ENCODE results near the gene NRDE2. TPM values are rescaled to one million over a fixed set of nuclear protein-coding genes. Genes with fewer than 3 reads are reported as not detected.

The NRDE2 gene
- total RNA-seq, 1 experiment from 2014 or later: 12.1 TPM

- peaks cover 4% of the 10 kb centered on the region for H3K9me3 Mint-ChIP-seq
- H3K4me1 Mint-ChIP-seq: peaks cover 39% of the 10 kb centered on the region
- TF ChIP-seq USF2 (CRISPR knock-in tag; IDR thresholded peaks at IDR 0.05): no peak
- TF ChIP-seq IRF2 (CRISPR knock-in tag; IDR thresholded peaks at IDR 0.05; ENCODE audit: borderline replicate concordance, low read depth): no peak
- TF ChIP-seq JUN (CRISPR knock-in tag; IDR thresholded peaks at IDR 0.05): no peak
- no peak for TF ChIP-seq ERG (CRISPR knock-in tag; IDR thresholded peaks at IDR 0.05)
- no peak for TF ChIP-seq JAZF1 (CRISPR knock-in tag; IDR thresholded peaks at IDR 0.05)
- TF ChIP-seq HMGA2 (CRISPR knock-in tag; IDR thresholded peaks at IDR 0.05): no peak
- TF ChIP-seq NR3C1 (CRISPR knock-in tag; conservative IDR thresholded peaks at IDR 0.05; ENCODE audit: low read depth): no peak
- no peak for TF ChIP-seq ZNF281 (CRISPR knock-in tag; IDR thresholded peaks at IDR 0.05)
- no peak for TF ChIP-seq FOXJ3 (CRISPR knock-in tag; IDR thresholded peaks at IDR 0.05; ENCODE audit: borderline replicate concordance)
- TF ChIP-seq ZBTB43 (CRISPR knock-in tag; IDR thresholded peaks at IDR 0.05): no peak
- TF ChIP-seq E2F5 (CRISPR knock-in tag; IDR thresholded peaks at IDR 0.05): no peak
- no peak for TF ChIP-seq TEAD1 (CRISPR knock-in tag; IDR thresholded peaks at IDR 0.05)
- TF ChIP-seq ESRRA (CRISPR knock-in tag; IDR thresholded peaks at IDR 0.05; ENCODE audit: borderline replicate concordance): no peak
- TF ChIP-seq ZNF512 (CRISPR knock-in tag; IDR thresholded peaks at IDR 0.05; ENCODE audit: borderline replicate concordance): no peak
- TF ChIP-seq MYBL2 (CRISPR knock-in tag; IDR thresholded peaks at IDR 0.05): no peak
- no peak for TF ChIP-seq ZNF671 (CRISPR knock-in tag; IDR thresholded peaks at IDR 0.05)
- TF ChIP-seq STAT6 (CRISPR knock-in tag; conservative IDR thresholded peaks at IDR 0.05; ENCODE audit: low read depth): no peak
- no peak for TF ChIP-seq ZNF425 (CRISPR knock-in tag; conservative IDR thresholded peaks at IDR 0.05)
- no peak for TF ChIP-seq TP53 (CRISPR knock-in tag; IDR thresholded peaks at IDR 0.05)
- TF ChIP-seq NR1H2 (CRISPR knock-in tag; IDR thresholded peaks at IDR 0.05): no peak
- ChIA-PET CTCF (interaction anchor here (0.8 kb wide), 1 partner anchor 23 kb away, joined by 3 read pairs; no protein-coding TSS in a partner anchor), POLR2A (no interaction called here)
- no peak overlapping the region; the same call in 1 of the 2 replicates for H3K27ac Mint-ChIP-seq
- H3K27me3 Mint-ChIP-seq (ENCODE audit: low read depth): no peaks in the 10 kb centered on the region; the same call in 1 of the 2 replicates
- no peak overlapping the region for H3K4me3 Mint-ChIP-seq
- peaks cover 31% of the 10 kb centered on the region for H3K36me3 Mint-ChIP-seq
- DNase-seq (ENCODE audit: low spot score) (no peak), ATAC-seq (no peak)
Measured at GRCh38 chr14:90299408-90299807, 32.3 kb downstream of the NRDE2 start.
